HG03442 (cell line): ENCODE data around the gene RNF224.

Experiments used
- ATAC-seq: cut with Tn5 transposase; IDR thresholded peaks from one replicate; pipeline ENCODE4 v1.9.1; 2021; ENCODE audit warnings: mild to moderate bottlenecking, moderate library complexity; ENCODE audit not compliant: unreplicated experiment

The RNF224 gene

DNA sequence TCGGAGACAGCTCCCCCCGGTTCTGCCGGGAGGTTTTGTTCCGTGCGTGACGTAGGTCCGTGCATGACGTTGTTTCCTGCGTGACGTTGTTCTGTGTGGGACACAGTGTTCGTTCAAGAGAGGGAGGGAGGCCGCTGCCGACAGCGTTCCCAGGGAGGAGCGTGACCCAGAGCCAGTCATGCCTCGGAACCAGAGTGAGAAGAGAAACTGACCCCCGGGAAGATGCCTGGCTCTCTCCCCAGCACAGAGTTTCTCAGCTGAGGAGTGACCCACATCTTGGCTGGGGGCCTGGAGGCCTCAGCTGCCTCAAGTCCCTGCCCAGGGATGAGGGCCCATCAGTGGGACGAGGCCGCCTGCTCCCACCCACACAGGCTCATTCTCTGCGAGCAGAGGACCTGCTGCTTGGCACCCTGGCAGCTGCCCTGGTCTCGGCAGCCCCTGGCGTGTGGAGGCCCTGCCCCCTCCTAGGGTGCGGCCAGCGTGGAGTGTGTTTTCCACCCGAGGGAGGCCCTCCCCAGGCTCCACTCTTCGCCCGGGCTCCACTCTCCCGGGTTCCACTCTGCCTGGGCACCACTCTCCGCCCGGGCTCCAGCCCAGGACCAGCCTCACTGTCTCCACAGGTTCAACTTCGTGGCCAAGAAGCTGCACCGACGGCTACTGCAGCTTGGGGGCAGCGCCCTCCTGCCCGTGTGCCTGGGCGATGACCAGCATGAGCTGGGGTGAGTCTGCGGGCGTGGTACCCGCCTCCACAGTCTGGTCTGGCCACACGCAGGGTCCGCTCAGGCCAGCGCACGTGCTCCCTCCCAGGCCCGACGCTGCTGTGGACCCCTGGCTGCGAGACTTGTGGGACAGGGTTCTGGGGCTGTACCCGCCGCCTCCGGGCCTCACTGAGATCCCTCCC lies 13.9 kb upstream of the RNF224 start:
- no peak for ATAC-seq

DNA sequence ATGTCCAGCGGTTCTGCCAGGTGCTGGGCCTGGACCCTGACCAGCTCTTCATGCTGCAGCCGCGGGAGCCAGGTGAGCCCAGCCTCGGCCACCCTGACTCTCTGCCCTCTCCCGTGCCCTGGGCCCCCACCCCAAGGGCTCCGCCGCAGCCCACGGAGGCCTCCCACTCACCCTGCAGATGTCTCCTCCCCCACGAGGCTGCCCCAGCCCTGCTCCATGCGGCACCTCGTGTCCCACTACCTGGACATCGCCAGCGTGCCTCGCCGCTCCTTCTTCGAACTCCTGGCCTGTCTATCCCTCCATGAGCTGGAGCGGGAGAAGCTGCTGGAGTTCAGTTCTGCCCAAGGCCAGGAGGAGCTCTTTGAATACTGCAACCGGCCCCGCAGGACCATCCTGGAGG lies 12.7 kb upstream of the RNF224 start:
- ATAC-seq: no peak

- no peak for ATAC-seq
Measured at GRCh38 chr9:137215196-137215986, 11.9 kb upstream of the RNF224 start.

DNA sequence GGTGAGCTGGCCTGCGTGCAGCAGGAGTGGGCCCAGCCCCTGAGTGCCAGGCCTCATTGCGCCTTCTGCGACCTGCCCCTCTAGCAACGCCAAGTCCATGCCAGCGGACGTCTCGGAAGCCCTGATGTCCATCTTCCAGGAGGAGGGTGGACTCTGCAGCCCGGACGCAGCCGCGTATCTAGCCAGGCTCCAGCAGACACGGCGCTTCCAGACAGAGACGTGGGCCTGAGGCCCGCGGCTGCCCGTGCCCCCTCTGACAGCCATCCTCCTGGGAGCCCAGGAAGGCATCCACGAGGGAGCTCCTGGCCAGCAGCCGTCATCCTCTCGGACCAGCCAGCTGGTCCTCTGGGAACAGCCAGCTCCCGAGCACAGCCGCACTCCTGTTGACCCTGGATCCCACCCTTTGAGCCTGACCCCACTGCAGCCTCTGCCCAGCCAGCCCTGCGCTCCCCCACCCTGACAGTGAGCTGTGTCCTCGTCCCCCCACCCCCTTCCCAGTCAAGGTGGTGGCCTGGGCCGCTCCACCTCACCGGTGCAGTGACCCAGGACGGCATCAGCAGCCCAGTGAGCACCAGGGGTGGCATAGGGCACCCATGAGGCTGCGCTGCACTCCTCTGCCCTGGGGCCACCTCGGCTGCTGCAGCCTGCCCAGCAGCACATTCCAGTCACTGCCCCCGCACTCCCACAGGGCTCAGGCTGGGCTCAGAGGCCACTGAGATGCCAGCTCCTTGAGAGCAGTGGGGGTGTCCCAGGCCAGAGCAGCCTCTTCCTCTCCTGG lies 10.9 kb upstream of the RNF224 start:
- no peak for ATAC-seq

- ATAC-seq: no peak
Measured at GRCh38 chr9:137217276-137218211, 9.8 kb upstream of the RNF224 start.

DNA sequence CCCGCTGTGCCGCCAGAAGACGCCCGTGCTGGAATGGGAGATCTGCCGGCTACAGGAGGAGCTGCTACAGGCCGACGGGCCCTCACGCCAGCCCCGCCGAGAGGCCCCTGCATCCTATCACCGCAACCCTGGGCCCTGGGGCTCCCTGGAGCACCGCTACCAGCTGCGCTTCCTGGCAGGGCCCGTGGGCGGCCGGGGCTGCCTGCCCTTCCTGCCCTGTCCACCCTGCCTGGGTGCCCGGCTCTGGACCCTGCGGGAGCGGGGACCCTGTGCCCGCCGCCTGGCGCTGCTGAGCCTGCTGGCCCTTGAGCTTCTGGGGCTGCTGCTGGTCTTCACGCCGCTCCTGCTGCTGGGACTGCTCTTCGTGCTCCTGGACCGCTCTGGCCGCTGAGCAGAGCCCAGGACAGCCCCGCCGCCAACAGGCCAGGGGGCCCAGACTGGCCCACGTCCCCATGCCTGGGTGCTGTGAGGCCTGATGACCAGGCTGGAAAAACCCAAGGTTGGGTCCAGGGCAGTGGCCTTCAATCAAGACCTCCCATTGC lies 9.0 kb upstream of the RNF224 start:
- no peak for ATAC-seq

GRCh38 chr9:137218754-137219271 lies 8.5 kb upstream of the RNF224 start:
- ATAC-seq: no peak

GRCh38 chr9:137219757-137220316 lies 7.5 kb upstream of the RNF224 start:
- no peak for ATAC-seq

DNA sequence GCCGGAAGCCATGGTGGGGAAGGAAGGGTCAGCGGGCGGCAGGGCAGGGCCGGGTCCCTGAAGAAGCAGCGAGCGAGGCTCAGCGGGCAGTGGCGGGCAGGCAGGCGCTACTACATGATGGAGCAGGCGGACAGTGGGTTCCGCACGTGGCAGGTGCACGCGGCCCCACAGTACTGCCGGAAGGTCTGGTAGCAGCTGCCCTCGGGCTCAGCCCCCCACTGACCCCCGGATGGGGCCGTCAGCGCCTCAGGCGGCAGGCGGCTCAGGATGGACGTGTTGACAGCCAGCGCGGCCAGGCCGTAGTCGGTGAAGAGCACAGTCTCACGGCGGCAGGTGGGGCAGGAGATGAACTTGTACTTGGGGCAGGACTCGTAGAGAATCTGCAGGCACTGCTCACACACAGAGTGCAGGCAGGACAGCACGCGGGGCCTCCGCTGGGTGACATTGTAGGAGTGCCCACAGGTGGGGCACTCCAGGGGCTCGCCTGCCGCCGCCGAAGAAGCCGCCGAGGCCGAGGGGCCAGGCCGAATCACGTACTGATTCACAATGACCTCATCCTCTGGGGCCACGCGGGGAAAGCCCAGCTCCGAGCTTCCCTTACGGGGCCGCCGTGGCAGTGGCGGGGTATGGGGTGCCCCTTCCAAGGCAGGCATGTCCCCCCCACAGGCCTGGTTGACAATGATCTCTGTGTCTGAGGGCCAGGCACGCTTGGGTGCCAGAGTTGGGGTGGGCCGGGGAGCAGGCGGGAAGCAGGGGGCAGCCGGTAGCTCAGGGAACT lies 6.8 kb upstream of the RNF224 start:
- ATAC-seq: no peak

DNA sequence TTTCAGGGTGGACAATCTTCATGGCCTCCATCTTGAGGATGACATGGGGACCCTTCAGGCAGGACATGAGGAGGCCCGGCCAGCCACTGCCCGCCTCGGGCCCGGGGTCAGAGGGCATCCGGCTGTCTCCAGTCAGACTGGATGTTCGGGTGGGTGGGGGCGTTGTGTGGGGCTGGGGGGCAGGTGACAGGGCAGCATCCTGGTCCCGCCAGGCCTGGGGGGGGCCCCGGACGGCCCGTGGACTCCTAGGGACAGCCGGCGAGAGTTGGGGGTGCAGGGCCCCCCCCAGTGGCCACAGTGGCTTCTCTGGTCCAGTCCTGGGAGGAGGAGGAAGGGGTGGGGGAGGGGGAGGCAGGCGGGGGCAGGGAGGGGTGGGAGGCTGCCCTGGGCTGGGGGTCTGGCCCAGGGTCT lies 6.2 kb upstream of the RNF224 start:
- ATAC-seq: no peak

DNA sequence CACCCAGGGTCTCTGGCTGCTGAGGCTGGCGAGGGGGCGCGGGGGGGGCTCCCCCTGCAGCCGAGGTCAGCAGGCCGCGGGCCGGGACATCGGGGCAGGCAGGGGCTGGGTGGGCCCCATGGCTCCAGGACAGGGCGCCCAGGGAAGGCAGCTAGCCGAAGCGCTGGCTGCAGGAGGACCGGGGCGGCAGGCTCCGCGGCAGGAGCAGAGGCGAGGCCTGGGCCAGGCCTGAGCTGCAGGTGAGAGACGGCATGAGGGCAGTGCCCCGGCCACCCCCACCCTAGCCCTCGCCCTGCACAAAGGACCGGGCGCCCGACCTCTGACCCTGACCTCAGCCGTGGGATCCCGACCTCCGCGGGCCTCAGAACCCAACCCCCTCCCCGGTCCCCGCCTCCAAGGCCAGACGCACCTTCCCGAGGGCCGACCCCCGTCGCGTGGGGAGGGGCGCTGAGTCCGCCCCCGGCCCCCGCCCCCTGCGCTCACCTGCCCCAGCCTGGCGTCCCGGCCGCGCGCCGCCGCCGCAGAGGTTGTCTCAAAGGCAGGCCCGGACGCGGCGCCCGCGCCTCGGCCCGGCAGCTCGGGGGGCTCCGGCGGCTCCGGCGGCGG lies 5.7 kb upstream of the RNF224 start:
- ATAC-seq: no peak

- peak; percentile 2 for ATAC-seq
Measured at GRCh38 chr9:137222190-137223077, 4.9 kb upstream of the RNF224 start, which contains the start of gene RNF208. Gene RNF208, minus strand, starts transcription at chr9:137222240. Its CDS starts 1,028 bp downstream, at chr9:137221212.

DNA sequence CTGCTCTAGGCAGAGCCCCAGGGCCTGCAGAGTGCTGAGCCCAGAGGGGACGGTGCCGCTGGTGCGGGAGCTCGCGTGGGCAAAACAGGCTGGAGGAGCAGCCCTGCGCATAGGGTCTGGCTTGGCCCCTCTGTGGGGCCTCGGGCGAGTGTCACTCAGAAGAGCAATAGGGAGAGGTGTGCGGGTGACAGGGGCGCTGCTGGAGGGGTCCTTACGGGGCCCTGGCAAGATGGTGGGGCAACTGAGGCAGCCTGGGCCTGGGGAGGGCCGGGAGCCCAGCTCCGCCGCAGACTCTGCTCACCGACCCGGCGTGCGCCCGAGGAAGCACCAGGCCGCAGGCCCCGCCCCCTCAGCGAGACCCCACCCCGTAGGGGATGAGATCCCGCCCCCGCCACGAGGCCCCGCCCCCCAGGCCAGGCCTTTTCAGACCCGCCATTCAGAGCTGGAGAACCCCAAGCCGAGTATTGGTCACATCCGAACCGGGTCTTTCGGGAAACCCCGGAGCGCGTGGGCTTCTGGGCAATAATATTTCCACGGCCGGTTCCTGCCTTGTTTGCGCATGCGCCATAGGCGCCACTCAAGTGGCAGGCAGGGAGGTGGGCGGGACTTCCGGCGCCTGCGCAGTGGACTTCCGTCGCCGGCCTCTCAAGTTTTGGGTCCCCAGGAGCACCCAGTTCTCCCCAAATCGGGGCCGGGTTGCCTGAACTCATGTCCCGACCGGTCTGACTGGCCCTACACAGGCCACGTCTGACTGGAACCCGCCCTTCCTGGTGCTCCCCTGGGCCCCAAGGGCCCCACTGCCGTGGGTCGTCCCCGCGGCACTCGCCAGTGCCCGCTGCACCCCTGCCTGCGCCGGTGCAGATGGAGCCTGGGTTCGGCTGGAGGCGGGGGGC lies 4.0 kb upstream of the RNF224 start:
- ATAC-seq: peak; percentile 55

DNA sequence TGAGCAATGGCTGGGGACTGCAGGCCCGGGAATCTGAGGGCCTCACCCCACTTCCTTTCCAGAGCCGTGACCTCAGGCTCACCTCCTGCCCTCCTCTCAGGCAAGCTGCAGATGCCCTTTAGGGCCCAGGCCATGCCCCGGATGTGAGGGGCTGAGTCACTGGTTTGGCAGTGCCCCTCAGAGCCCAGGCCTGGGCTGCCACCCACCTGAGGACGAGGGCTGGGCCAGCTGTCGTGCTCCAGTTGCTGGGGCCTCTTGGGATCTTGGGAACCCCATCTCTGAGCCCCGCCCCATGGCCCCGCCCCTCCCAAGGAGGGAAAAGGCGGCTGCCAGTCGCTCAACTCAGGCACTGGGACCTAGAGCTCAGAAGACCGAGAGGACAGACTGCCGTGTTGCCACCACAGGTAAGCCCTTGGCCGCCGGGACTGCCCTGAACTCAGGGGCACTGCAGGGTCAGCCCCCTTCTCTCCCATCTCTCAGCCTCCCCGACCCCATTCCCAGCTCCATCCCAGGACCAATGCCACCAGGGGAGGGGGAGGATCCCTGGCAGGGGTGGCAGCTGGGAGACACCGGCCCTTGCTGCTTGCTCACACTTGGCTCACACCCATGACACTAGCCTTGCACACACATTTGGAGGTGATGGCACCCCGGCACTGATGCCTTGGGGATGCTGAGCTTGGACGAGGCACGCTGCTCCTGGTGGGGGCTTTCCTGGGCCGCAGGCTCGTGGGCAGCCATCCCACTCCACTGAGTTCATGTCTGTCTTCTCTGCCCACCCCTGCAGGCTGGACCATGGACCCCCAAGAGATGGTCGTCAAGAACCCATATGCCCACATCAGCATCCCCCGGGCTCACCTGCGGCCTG lies 2.2 kb upstream of the RNF224 start, which contains the start of gene CYSRT1:
TSS of gene CYSRT1 (plus strand) at position 345 of the 865 bp plus-strand sequence. CDS start at position 793, 448 bp downstream.
- no peak for ATAC-seq
